Measurements from ENCODE around the gene CRAT. TPM values are rescaled to one million over a fixed set of nuclear protein-coding genes. Genes with fewer than 3 reads are reported as not detected.

The CRAT gene
- total RNA-seq, 1 experiment from 2014 or later: 10.1 TPM

DNA sequence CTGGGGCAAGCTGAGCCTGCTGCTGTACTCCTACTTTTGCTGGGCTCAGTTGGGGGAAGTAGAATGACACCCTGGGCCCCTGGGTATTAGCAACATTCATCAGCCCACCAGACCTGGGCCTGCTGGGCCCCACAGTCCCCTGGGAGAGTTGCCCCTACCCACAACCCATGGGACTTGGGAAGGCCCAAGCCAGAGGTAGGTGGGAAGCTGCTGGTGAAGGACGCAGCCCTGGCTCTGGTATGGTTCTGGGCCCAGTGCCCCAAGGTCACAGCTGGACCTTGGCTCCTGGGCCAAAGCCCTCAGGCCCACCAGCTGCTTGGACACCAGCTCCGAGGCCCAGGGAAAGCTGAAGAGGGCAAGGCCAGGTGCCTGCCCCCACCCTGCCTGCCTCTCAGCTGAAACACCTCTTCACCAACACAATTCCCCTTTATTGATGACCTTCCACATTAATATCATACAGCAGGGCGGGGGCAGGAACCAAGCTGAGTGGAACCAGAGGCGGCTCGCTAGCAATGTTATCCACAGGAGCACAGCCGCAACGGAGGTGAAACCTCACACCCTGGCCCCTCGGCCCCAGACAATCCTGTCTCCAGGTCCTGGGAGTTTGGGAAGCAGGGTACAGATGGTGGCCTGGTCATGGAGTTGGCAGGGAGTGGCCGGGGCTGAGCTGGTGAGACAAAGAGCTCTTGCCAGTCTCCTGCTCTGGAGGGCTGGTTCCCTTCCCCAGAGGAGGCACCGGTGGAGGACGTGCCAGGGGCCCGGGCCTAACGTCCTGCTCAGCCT is 16.0 kb downstream of the CRAT start:
- Histone ChIP-seq H3K36me3 (ENCODE audit: insufficient read depth, low read length, poor library complexity, severe bottlenecking) (peaks cover 5% of the 10 kb centered on the region), H3K4me3 (ENCODE audit: low read depth, low read length, poor library complexity, severe bottlenecking) (no peak overlapping the region), H3K27ac (ENCODE audit: low read depth, low read length, poor library complexity, severe bottlenecking) (no peak overlapping the region), H3K4me1 (ENCODE audit: insufficient read depth, low read length, poor library complexity, severe bottlenecking) (no peaks in the 10 kb centered on the region), H3K27me3 (replicated peaks; ENCODE audit: insufficient read depth, low read depth, low read length, poor library complexity) (no peaks in the 10 kb centered on the region), H3K9me3 (ENCODE audit: low read depth, low read length, poor library complexity, severe bottlenecking) (no peaks in the 10 kb centered on the region)
- intact Hi-C loops (cut with micrococcal nuclease; ENCODE audit: unreplicated experiment): no loop called here
- CTCF ChIA-PET: no interaction called here
- no TSS peak for BruUV-seq (replicated peaks)
- DNase-seq (ENCODE audit: low spot score): no peak
- TF ChIP-seq, protein P1, sequence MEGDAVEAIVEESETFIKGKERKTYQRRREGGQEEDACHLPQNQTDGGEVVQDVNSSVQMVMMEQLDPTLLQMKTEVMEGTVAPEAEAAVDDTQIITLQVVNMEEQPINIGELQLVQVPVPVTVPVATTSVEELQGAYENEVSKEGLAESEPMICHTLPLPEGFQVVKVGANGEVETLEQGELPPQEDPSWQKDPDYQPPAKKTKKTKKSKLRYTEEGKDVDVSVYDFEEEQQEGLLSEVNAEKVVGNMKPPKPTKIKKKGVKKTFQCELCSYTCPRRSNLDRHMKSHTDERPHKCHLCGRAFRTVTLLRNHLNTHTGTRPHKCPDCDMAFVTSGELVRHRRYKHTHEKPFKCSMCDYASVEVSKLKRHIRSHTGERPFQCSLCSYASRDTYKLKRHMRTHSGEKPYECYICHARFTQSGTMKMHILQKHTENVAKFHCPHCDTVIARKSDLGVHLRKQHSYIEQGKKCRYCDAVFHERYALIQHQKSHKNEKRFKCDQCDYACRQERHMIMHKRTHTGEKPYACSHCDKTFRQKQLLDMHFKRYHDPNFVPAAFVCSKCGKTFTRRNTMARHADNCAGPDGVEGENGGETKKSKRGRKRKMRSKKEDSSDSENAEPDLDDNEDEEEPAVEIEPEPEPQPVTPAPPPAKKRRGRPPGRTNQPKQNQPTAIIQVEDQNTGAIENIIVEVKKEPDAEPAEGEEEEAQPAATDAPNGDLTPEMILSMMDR (conservative IDR thresholded peaks at IDR 0.05; ENCODE audit: low read depth, low read length): no peak
- no peak for TF ChIP-seq EZH2 (IDR thresholded peaks at IDR 0.05; ENCODE audit: borderline replicate concordance, low read depth, low read length, poor library complexity, severe bottlenecking)
- POLR2A ChIA-PET (ENCODE audit: low non-redundant PET): no interaction called here

DNA sequence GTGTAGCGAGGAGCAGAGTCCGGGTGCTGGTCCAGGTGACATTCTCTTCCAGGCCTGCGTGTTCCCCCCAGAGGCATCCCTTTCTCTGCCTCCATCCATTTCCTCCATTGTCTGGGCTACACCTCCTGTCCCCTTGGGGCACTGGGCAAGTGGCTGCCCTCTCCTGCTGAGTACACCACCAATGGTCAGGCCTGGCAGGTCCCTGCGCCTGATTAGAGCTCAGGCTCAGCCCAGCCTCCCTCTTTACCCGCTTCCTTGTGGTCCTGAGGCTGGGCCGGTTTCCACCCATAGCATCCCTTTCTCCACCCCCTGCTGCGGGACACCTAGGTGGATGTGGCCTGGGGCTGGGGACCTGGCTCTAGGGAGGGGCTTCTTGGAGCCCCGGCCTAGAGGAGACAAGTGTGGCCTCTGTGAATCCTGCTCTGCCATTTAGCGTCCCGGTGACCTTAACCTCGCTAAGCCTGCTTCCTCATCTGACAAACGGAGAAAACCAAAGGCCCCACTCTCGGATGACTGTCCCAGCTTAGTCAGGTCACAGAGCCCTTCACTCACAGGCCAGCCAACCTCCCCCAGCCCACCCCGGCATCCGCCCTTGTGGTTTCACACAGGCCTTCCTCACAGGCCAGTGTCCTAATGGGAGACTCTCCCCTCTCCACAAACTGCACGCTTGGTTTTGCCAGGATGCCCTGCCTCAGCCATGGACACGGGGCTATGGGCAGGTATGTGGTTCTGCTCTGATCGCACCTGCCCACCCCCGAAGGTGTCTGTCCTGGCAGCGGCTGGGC is 16.8 kb downstream of the CRAT start:
- BruUV-seq (replicated peaks): no TSS peak
- H3K4me3 ChIP-seq (ENCODE audit: low read depth, low read length, poor library complexity, severe bottlenecking): no peak overlapping the region
- no peak for DNase-seq (ENCODE audit: low spot score)
- intact Hi-C loops (cut with micrococcal nuclease; ENCODE audit: unreplicated experiment): no loop called here
- peaks cover 12% of the 10 kb centered on the region for H3K36me3 ChIP-seq (ENCODE audit: insufficient read depth, low read length, poor library complexity, severe bottlenecking)
- no peaks in the 10 kb centered on the region for H3K9me3 ChIP-seq (ENCODE audit: low read depth, low read length, poor library complexity, severe bottlenecking)
- no peak for TF ChIP-seq EZH2 (IDR thresholded peaks at IDR 0.05; ENCODE audit: borderline replicate concordance, low read depth, low read length, poor library complexity, severe bottlenecking)
- TF ChIP-seq, protein P1 (conservative IDR thresholded peaks at IDR 0.05; ENCODE audit: low read depth, low read length): no peak
- ChIA-PET POLR2A (ENCODE audit: low non-redundant PET) (no interaction called here), CTCF (no interaction called here)
- no peaks in the 10 kb centered on the region for H3K27me3 ChIP-seq (replicated peaks; ENCODE audit: insufficient read depth, low read depth, low read length, poor library complexity)
- H3K4me1 ChIP-seq (ENCODE audit: insufficient read depth, low read length, poor library complexity, severe bottlenecking): no peaks in the 10 kb centered on the region
- no peak overlapping the region for H3K27ac ChIP-seq (ENCODE audit: low read depth, low read length, poor library complexity, severe bottlenecking)

DNA sequence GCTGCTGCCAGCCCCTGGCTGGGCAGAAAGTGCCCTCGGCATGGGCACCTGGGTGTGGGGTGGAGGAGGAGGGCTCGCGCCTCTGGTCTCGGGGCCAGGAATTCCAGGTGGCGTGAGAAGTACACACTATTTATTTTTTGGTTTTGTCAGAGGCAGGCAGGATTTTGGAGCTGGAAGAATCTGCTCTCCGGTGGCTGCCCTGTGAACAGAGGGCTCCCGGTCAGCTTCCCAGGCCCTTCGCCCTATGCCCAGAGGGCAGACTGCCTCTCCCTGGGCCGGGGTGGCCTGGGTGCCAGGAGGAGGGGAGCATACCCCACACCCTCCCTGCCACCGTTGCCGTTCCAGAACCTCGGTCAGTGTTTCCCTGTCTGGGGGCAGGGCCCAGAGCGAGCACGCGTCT is 21.3 kb downstream of the CRAT start:
- ChIA-PET POLR2A (ENCODE audit: low non-redundant PET) (no interaction called here), CTCF (no interaction called here)
- H3K4me1 ChIP-seq (ENCODE audit: insufficient read depth, low read length, poor library complexity, severe bottlenecking): no peaks in the 10 kb centered on the region
- no peaks in the 10 kb centered on the region for H3K27me3 ChIP-seq (replicated peaks; ENCODE audit: insufficient read depth, low read depth, low read length, poor library complexity)
- no peaks in the 10 kb centered on the region for H3K9me3 ChIP-seq (ENCODE audit: low read depth, low read length, poor library complexity, severe bottlenecking)
- peaks cover 36% of the 10 kb centered on the region for H3K36me3 ChIP-seq (ENCODE audit: insufficient read depth, low read length, poor library complexity, severe bottlenecking)
- no TSS peak for BruUV-seq (replicated peaks)
- H3K27ac ChIP-seq (ENCODE audit: low read depth, low read length, poor library complexity, severe bottlenecking): no peak overlapping the region
- intact Hi-C loops (cut with micrococcal nuclease; ENCODE audit: unreplicated experiment): no loop called here
- H3K4me3 ChIP-seq (ENCODE audit: low read depth, low read length, poor library complexity, severe bottlenecking): no peak overlapping the region
- no peak for DNase-seq (ENCODE audit: low spot score)
- TF ChIP-seq EZH2 (IDR thresholded peaks at IDR 0.05; ENCODE audit: borderline replicate concordance, low read depth, low read length, poor library complexity, severe bottlenecking): no peak
- TF ChIP-seq, protein P1 (conservative IDR thresholded peaks at IDR 0.05; ENCODE audit: low read depth, low read length): no peak

All from A673 (cell line).